GM21737 (cell line): Measurements from ENCODE around the gene IL24.

Experiments used
- ATAC-seq: cut with Tn5 transposase; IDR thresholded peaks from one replicate; pipeline ENCODE4 v1.9.1; 2021; ENCODE audit warnings: mild to moderate bottlenecking, moderate library complexity; ENCODE audit not compliant: unreplicated experiment

Gene IL24

GRCh38 chr1:206949641-206950040 is 52.4 kb downstream of the IL24 start:
- ATAC-seq: no peak

GRCh38 chr1:206951318-206952100 is 54.3 kb downstream of the IL24 start:
- ATAC-seq: peak; percentile 43

DNA sequence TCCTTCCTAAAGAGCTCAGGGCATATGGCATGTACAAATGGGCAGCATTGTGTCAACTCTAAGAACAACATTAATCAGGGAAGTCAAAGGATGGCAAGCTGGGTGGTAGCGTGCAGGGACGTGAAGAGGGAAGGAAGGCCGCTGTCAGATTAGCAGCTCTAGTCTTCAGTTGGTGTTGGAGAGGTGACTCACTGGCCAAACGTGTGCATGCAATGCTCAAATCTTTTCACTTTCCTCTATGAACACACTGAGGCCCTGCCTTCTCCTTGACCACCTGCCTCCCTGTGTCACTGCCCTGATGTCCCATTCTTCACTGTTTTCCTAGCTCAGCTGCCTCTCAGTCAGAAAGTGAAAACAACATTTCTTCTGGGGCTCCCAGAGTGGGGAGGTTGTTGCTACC is 54.9 kb downstream of the IL24 start:
- ATAC-seq: no peak

DNA sequence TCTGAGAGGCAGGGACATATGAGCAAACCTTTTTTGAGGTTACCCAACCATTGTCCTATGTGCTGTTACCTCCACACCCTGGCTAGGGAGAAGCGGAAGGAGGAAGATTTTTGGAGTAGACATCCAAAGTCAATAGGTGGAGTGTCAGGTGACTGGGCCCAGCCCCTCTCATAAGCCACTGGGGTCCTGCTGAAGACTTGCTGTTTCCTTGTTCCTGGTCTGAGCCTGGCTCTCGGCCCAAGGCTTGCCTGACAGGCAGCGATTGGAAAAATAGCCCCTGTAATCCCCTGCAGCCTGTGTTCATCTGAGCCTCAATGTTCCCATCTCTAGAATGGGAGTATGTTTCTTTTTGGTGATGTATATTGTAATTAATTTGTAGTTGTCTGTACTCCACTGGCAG is 55.9 kb downstream of the IL24 start:
- no peak for ATAC-seq

DNA sequence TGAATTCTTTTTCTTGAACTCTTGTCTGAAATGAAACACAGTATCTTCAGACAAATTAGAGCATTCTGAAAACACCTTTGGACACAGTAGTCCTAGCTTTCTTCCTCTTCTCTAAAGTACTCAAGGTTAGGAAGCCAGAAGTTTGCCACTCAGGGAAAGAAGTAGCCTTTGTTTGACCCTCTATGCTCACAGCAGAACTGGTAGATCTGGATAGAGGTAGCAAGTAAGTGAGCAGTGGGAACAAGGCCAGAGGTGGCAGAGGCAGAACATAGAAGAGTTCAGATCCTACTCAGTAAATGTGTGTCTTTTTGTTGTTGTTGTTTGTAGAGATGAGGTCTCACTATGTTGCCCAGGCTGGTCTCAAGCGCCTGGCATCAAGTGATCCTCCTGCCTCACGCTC is 56.4 kb downstream of the IL24 start:
- ATAC-seq: no peak
